AG04450 (cell line): ENCODE results near the gene DNASE1L2. TPM values are rescaled to one million over a fixed set of nuclear protein-coding genes. Genes with fewer than 3 reads are reported as not detected.
"Not testable (repeated sequence)": the region's sequence is repeated elsewhere in the genome, so short reads cannot be mapped to it uniquely, and the experiment has no call there.

Experiments used
- CTCF ChIA-PET: fragments of 300-600, 350-600 bp; formaldehyde crosslinking; extraction: SDS; loops from one replicate; lab custom pipeline; 2022; ENCODE audit warnings: antibody characterized with exemption, inconsistent platforms; lab: Charles Lee
- POLR2A ChIA-PET: fragments of 350-600 bp; formaldehyde crosslinking; extraction: SDS; loops from one replicate; lab custom pipeline; 2021; ENCODE audit warnings: antibody characterized with exemption, inconsistent platforms; lab: Yijun Ruan, JAX
- DNase-seq: peaks from one replicate; pipeline ENCODE4 v3.0.0-alpha.2; 2011; ENCODE audit warnings: low read depth, low spot score
- H3K27ac ChIP-seq: one replicate; pipeline ENCODE4 v1.5.1; 2012; ENCODE audit warnings: low read depth, low read length, control low read depth
- H3K27me3 ChIP-seq: one replicate; pipeline ENCODE4 v1.6.0; 2012; ENCODE audit warnings: low read length; ENCODE audit not compliant: control insufficient read depth, insufficient read depth
- H3K4me3 ChIP-seq: 2 replicates; pipeline ENCODE4 v1.5.1; 2011; ENCODE audit warnings: mild to moderate bottlenecking, low read depth, low read length, control low read depth
- H3K9me3 ChIP-seq: 2 replicates; pipeline ENCODE4 v1.5.1; 2012; ENCODE audit warnings: low read length; ENCODE audit not compliant: control insufficient read depth, insufficient read depth
- CTCF ChIP-seq: IDR thresholded peaks from 2 replicates; pipeline ENCODE4 v1.5.1; 2011; ENCODE audit warnings: low read depth, low read length, control low read depth, inconsistent platforms
- polyA plus RNA-seq: library from polyadenylated mRNA; depleted of rRNA; stranded (reverse); fragments of >200 nt; gene quantifications from 2 replicates; pipeline ENCODE4 v1.2.3, GENCODE V29; 2011

Gene DNASE1L2
- polyA plus RNA-seq, 1 experiment: 0.14 TPM

- Histone ChIP-seq H3K27ac (no peak overlapping the region), H3K4me3 (no peak overlapping the region), H3K27me3 (no peaks in the 10 kb centered on the region), H3K9me3 (no peaks in the 10 kb centered on the region; the same call in 1 of the 2 replicates)
- no peak for DNase-seq
- ChIA-PET POLR2A (interaction anchor here (1.0 to 1.1 kb wide), 2 partner anchors 12 to 101 kb away, joined by 3 read pairs; partner anchors contain the start of gene TRAF7), CTCF (no interaction called here)
- TF ChIP-seq CTCF: no peak
Observed at GRCh38 chr16:2256531-2257140, 20.4 kb downstream of the DNASE1L2 start.

GRCh38 chr16:2257726-2258125 is 21.5 kb downstream of the DNASE1L2 start:
- TF ChIP-seq CTCF: no peak
- POLR2A ChIA-PET: no interaction called here
- Histone ChIP-seq H3K27ac (no peak overlapping the region), H3K9me3 (no peaks in the 10 kb centered on the region), H3K27me3 (no peaks in the 10 kb centered on the region), H3K4me3 (no peak overlapping the region)
- no peak for DNase-seq
- CTCF ChIA-PET: no interaction called here

- H3K9me3 ChIP-seq, DNase-seq, H3K4me3 ChIP-seq, H3K27ac ChIP-seq, POLR2A ChIA-PET, H3K27me3 ChIP-seq, CTCF ChIA-PET: not testable (repeated sequence)
Observed at GRCh38 chr16:2258530-2258929, 22.3 kb downstream of the DNASE1L2 start.

GRCh38 chr16:2260250-2260649 is 24.0 kb downstream of the DNASE1L2 start:
- POLR2A ChIA-PET: interaction anchor here (1.4 kb wide), 1 partner anchor 9 kb away, joined by 5 read pairs; the partner anchor contains the start of gene ECI1
- no peak for DNase-seq
- H3K27me3 ChIP-seq: no peaks in the 10 kb centered on the region
- CTCF ChIA-PET: interaction anchor here (0.7 kb wide), 1 partner anchor 504 kb away, joined by 4 read pairs; no protein-coding TSS in a partner anchor
- H3K4me3 ChIP-seq: no peak overlapping the region
- H3K9me3 ChIP-seq: no peaks in the 10 kb centered on the region
- TF ChIP-seq CTCF: no peak
- H3K27ac ChIP-seq: no peak overlapping the region

DNA sequence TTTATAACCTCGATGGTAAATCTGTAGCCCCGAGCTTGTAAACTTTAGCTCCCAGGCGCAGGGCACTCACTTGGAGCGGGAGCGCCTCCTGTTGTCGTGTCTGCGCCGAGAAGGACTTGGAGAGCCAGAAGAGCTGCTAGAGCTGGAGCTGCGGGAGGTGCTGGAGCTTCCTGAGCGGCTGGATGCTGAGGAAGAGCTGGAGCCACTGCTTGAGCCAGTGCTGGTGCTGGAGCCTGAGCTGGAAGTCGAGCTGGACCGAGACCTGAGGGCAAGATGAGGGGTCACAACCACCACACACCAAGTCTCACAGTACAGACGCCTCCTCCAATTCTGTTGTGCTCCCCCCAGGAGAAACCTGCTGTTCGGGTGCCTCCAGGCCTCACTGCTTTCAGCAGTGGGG is 26.8 kb downstream of the DNASE1L2 start:
- CTCF ChIA-PET, H3K27me3 ChIP-seq, H3K27ac ChIP-seq, H3K9me3 ChIP-seq, DNase-seq, H3K4me3 ChIP-seq: not testable (repeated sequence)
- POLR2A ChIA-PET: interaction anchor here (1.1 to 1.6 kb wide), 2 partner anchors 9 to 12 kb away, joined by 3 to 6 read pairs; partner anchors contain the start of gene ECI1

DNA sequence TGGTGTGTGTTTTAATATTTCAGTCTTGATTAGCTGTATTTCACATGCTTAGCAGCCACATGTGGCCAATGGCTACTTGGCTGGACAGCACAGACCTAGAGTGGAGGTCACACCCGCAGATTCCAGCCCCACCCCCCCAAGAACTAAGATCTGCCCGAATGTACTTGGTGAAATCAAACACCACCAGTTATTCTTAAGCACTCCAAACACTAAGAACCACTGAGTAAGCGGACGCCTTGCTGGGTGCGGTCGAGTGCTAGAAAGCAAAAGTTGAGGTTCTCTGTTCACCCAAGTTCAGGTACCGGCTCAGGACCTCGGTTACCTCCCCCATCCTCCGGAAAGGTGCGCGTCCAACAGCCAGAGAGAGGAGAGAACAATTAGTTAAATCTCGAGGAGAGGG is 30.6 kb downstream of the DNASE1L2 start:
- H3K27me3 ChIP-seq, CTCF ChIA-PET, H3K9me3 ChIP-seq, DNase-seq, POLR2A ChIA-PET, H3K27ac ChIP-seq: not testable (repeated sequence)
- H3K4me3 ChIP-seq: peak overlapping the region; percentile 91

DNA sequence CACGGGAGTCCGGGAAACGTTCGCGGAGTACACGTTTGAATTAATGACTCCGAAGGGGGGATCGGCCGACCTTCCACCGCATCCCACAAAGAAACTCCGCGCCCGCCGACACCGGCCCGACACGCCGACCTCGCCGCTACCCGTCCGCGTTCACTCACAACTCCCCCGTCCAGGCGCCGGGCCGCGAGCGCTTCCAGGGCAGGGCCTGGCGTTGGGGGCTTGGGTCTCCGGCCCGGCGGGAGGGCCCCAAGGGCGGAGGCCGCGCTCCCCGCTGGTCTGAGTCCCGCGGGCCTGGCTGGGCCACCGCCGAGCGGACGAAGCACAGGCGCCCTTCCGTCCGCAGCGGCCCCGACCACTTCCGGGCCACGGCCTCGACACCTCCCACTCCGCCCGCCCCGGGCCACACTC is 31.3 kb downstream of the DNASE1L2 start:
- CTCF ChIA-PET, H3K27me3 ChIP-seq, POLR2A ChIA-PET, H3K9me3 ChIP-seq, DNase-seq: not testable (repeated sequence)
- H3K4me3 ChIP-seq: peak overlapping the region; percentile 91
- H3K27ac ChIP-seq: peak overlapping the region; percentile 95
